HTERT RPE-1 (cell line): ENCODE measurements around the gene C2CD4C.
"Not testable (repeated sequence)": the region's sequence is repeated elsewhere in the genome, so short reads cannot be mapped to it uniquely, and the experiment has no call there.

Source experiments
- in situ Hi-C: fragments of 300-500 bp; cut with MboI; formaldehyde crosslinking; loops from 4 replicates; pipeline ENCODE4 v1.14.3; 2020; ENCODE audit warnings: low sequenced_read_pairs

C2CD4C gene

DNA sequence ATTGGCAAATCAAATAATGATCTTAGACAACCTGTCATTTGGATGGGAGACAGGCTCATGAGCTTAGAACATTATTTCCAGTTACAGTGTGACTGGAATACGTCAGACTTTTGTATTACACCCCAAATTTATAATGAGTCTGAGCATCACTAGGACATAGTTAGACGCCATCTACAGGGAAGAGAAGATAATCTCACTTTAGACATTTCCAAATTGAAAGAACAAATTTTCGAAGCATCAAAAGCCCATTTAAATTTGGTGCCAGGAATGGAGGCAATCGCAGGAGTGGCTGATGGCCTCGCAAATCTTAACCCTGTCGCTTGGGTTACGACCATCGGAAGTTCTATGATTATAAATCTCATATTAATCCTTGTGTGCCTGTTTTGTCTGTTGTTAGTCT is 22.8 kb downstream of the C2CD4C start:
- in situ Hi-C loops, result not testable (repeated sequence)

DNA sequence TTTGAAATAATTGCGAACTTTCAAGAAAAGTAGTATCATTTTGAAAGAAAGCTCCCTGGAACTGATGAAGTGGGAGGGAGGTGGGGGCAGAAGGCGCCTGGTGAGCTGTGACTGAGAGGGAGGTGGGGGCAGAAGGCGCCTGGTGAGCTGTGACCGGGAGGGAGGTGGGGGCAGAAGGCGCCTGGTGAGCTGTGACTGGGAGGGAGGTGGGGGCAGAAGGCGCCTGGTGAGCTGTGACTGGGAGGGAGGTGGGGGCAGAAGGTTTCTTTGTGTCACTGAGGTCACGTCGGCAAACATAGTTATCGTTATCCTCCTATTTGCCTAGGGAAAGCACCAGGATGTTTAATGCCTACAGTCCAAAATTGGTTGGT is 24.2 kb downstream of the C2CD4C start:
- in situ Hi-C loops, result no loop called here

DNA sequence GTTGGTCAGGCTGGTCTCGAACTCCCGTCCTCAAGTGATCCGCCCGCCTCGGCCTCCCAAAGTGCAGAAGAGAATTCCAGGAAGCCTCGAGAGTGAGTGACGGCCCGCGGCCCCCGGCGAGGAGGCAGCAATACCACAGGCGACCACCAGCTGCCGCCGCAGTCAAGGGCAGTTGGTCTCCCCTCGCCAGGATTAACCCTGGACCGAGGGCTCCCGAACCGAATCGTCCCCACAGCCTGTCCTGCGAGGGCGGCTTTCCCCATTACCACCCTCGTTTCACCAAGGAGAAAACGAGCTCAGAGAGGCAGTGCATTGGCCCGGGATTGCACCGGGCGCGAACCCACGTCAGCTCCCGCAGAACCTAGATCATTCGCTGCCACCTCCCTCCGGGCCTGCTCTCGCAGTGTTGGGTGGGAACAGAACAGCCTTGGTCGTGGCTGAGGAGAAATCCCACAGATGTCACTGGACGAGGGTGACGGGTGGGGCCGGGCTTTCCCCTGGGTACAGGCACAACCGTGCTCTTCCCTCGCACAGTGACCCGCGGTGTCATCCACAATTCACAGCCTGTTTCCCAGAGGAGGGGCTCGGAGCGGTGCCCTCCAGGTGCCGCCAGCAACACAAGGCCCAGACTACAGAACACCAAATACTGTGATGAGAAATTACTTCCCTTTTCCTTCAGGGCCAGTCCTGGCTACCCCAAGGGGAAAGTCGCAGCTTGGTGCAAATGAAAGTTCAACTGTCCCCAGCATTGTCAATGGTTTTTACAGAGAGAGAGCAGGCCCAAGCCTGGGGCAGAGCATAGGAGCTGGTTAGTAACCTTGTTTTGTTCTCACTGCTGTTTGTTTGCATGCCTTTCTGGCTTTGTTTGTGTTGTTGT is 24.8 kb downstream of the C2CD4C start:
- in situ Hi-C loops, result no loop called here

DNA sequence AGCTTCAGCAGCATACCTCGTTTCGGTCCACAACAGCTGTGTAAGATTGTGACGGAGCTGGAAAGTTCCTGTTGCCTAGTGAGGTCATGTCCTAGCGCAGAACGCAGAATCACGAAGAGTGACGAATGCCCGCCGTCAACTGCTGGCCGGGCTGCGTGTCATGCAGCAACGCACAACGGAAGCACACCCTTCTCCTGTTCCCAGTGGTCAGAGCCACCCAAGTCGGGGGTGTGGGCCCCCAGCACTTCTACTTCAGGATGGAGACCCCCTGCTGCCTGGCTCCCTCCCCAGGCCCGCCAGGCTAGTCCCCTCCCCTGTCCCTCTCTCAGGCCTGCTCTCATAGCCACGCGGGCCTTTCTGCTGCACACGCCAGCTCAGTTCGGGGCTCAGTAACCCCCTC is 25.9 kb downstream of the C2CD4C start:
- in situ Hi-C loops, result no loop called here

DNA sequence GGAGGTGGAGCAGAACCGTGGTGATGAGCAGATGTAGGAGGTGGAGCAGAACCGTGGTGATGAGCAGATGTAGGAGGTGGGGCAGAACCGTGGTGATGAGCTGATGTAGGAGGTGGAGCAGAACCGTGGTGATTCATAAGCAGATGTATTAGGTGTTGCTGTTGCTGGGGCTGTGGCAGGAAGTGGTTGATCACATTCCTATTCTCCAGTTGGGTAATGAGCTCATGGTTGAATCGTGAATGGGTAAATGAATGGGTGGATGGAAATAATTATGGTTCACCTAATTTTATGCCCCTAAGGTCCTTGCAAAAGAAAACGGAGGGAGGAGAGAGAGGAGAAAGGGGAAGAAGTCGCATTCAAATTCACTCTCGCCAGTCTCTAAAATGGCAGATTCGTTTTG is 26.4 kb downstream of the C2CD4C start:
- in situ Hi-C loops, result not testable (repeated sequence)

DNA sequence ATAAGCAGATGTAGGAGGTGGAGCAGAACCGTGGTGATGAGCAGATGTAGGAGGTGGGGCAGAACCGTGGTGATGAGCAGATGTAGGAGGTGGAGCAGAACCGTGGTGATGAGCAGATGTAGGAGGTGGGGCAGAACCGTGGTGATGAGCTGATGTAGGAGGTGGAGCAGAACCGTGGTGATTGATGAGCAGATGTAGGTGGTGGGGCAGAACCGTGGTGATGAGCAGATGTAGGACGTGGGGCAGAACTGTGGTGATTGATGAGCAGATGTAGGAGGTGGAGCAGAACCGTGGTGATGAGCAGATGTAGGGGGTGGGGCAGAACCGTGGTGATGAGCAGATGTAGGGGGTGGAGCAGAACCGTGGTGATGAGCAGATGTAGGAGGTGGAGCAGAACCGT is 27.0 kb downstream of the C2CD4C start:
- in situ Hi-C loops, result not testable (repeated sequence)

DNA sequence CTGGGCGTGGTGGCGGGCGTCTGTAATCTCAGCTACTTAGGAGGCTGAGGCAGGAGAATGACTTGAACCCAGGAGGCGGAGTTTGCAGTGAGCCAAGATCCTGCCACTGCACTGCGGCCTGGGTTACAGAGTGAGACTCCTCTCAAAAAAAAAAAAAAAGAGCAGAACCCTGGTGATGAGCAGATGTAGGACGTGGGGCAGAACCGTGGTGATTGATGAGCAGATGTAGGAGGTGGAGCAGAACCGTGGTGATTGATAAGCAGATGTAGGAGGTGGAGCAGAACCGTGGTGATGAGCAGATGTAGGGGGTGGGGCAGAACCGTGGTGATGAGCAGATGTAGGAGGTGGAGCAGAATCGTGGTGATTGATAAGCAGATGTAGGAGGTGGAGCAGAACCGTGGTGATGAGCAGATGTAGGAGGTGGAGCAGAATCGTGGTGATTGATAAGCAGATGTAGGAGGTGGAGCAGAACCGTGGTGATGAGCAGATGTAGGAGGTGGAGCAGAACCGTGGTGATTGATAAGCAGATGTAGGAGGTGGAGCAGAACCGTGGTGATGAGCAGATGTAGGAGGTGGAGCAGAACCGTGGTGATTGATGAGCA is 28.2 kb downstream of the C2CD4C start:
- in situ Hi-C loops, result not testable (repeated sequence)

DNA sequence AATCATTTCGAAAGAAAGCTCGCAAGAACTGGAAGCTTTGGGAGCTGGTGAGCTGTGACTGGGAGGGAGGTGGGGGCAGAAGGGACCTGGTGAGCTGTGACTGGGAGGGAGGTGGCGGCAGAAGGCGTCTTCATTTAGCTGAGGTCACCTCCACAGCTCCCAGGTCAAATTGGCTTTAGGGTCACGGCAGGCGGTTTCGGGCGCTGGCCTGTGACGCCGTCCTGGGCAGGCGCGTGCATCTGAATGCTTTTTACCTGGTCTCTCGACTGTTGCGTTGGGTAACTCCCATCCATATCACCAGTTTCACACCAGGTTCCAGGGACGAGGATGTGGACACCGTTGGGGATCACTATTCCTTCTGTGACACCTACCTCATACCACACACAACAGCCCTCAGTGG is 29.2 kb downstream of the C2CD4C start:
- in situ Hi-C loops, result no loop called here

DNA sequence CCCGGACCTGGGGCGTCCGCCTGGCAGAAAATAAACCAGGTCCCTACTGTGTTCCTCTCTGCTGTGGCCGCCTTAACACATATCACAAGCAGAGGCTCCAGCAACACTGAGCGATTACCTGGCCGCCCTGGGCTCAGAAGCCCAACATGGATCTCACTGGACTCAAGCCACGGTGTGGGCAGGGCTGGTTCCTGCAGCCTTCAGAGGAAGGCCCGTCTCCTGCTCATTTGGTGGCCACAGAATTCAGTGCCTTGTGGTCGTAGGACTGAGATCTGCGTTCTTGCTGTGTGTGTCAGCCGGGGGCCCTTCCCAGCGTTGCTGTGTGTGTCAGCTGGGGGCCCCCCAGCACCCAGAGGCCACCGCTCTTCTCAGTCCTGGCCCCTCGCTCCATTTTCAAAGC is 30.2 kb downstream of the C2CD4C start:
- in situ Hi-C loops, result no loop called here

DNA sequence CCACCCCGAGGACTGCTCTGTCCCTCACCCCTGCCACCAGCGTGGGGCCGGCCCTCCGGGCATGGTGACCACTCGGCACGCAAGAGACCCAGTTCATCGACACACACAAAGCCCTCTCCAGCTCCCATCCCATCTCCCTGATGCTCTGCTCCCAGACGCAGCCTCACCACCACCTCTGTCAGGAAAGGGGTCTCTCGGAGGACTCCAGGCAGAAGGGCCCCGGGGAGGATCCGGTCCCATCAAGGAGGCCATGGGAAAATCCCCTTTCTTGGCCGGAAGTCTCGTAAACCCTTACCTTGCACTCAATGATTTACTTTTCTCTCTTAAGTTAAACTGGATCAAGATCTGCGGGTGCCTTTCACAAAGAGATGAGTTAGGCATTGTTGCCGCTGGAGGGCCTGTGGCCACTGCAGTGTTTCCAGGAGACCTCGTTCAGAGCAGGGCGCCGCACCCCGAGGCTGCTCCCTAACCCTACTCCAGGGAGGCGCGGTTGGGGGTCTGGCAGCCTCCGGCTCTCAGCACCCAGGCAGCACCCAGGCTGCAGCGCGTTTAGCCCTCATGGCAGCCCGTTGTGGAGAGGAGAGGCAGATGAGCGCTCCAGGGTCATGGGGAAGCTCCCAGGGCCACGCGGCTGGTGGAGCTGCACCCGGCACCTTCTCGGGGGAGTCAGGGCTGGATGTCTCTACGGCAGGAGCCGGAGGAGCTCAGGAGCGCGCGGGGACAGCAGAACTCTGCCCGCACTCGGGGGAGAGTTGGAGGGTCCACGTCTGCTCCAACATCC is 31.0 kb downstream of the C2CD4C start:
- in situ Hi-C loops, result no loop called here

DNA sequence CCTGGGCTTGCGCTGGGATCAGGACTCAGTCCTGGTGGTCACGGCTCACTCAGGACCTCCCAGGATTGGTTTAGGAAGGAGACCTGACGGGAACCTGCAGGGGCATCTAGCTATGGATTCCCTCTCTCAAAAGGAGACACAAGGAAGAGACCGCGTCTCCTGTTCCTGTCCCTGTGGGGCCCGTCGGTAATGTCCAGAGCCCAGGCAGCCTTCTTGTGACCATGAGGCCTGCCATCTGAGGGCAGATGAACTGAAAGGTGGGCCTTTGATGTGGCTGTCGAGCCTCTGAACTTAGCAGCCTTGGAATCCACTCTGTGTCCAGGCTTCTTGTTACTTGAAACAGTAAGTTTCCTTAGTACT is 32.9 kb downstream of the C2CD4C start:
- in situ Hi-C loops, result no loop called here

DNA sequence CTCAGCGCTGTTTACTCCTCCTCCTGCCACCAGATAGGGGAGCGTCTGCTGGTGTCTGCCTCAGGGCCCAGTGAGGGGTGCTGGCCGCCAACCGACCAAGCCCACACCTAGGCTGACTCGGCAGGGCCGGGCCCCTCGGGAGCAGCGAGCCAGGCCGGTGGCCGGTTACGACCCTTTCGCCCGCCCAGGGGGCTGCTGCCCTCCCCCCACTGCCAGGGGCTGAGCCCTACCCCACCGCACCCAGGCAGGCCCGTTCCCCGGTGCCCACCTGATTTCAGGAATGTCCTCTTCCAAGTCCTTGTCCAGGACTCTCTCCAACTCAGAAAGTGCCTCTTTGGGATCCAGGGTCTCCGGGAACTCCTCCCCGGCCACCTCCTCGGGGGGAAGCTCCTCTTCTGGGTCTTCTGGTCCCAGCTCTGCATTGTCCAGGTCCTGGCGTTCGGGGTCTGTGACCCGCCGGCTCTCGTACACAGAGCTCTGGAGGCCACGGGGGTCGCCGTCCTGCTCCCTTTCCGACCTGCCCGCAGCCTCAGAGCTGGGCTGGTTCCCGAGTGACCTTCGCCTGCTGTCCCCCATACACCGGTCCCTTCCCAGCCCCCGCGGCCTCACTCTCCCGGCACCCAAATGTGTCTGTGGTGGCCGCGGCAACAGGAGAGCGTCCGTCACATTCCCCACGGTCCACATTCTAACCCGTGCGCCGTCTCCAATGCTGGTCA is 33.4 kb downstream of the C2CD4C start:
- in situ Hi-C loops, result no loop called here

DNA sequence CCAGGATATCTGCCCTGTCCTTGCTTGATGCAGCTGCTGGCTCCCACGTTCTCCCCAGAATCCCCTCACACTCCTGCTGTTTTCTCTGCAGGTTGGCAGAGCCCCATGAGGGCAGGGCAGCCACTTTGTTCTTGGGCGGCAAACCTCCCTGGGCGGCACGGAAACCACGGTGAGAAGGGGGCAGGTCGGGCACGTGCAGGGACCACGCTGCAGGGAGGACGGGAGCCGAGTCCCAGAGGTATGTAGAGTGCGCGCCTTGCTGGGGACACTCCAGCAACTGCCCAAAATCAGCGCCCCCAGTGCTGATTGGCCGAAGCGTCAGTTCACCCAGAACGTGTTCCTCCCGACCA is 34.1 kb downstream of the C2CD4C start:
- in situ Hi-C loops, result no loop called here

DNA sequence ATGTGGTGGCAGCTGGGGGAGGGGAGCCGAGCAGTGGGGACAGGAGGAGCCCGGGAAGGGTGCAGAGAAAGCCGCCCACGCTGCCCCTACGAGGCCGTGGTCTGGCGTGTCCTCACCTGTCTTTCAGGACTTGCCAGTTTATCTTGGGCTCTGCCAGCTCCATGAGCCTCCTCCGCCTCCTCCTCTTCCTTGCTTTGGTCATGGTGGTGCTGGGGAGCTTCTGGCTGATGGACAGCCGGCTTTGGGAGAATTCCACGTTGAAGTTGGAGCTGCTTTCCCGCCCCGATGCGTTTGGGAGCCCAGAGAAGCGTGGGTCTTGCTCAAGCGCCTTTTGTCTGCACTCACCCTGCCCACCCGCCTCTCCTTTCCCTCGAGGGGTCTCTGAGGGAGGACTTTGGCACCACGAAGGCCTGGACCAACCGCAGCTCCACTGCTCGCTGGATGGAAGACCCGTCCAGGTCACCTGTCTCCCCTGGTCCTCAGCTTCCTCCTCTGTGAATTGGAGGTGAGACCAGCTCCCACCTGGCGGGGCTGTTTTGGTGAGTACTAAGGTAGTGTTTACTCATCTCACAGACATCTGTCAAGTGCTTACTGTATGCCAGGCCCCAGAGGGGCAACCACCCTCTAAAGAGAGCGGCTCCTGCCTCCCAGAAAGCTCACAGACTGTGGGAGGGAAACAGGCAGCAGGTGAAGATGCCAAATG is 34.6 kb downstream of the C2CD4C start:
- in situ Hi-C loops, result no loop called here

DNA sequence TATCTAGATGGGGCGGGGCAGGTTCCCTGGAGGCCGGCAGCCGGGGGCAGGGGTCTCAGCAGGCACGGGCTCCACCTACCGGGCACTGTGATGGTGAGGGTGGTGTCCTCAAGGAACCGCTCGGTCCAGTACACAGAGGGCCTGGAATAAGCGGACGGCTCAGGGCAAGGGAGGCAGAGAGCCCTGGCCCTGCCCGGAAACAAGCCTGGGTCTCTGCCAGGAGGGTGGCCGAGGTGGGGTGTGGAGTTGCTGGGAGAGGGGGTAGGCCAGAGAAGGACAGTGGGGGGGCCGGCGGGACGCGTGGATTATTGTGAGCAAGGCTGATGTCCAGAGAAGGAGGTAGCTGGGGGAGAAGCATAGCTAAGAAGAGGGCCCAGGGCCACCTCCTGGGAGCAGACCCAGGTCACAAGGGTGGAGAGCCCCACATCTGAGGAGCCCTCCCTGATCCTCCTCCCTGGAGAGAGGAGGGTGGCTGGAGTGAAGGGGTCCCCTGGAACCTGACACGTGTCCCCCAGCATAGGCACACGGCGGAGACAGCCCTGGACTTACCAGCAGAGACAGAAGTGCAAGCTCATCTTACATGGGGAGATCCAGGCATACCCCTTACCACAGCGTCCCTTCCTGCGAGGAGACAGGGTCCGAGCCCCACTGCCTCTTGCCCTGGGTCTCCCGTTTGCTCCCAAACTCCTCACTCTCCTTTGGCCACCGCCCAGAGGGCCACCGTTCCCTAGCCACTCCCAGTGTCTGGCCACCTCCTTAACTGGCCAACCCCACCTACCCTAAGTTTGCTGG is 35.4 kb downstream of the C2CD4C start:
- in situ Hi-C loops, result no loop called here

DNA sequence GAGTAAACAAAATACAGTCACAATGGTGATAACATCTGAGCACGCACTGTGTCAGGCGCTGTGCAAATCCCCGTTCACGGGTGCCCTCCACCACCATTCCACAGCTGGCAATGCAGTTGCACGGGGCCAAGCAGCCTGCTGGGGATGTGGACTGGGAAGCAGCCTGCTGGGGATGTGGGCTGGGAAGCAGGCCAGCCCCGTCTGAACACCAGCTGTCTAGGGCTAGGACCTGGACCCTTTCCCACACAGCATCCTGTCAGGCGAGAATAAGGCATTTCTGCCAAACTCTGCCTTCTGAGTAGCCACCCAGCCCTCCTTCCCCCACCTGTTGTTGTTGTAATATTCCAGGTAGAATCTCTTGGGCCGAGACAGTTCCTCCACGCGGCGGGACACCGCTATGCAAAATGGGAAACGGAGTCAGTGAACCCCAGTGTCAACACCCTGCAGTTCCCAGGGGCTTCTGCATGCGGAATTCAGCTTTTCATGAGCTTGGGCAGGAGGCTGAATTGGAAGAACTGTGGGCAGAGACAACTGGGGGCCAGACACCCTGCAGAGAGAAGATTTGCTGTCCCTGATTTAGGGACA is 36.5 kb downstream of the C2CD4C start:
- in situ Hi-C loops, result no loop called here

DNA sequence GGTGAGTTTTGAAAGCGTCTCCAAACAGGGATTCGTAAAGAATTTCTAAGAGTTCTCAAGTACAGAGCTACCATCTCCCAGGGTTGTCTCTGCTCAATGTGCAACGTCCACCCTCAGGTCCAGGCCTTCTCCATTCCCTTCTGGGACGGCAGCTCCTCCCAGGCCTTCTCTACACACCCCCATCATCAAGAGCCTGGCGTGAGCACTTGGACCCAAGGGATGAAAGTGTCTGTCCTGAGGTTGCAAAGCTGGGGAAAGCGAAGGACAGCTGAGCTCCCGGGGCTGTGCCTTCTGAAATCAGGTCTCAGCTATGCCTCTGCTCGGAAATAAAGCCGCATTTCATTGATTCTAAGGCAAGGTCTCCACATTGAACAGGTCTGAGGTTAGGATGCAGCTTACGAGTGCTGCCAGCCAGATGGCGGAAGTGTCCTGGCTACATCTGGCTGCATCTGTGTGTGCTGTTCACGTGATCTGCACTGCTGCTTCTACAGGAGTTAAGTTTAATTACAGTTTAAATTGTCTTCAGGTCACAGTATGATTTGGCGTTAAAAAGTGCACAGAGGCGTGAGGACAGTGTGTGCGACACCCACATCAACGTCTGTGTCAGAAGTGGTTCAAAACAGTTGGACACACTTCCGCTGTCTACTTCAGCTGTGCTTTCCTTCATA is 37.3 kb downstream of the C2CD4C start:
- in situ Hi-C loops, result no loop called here

DNA sequence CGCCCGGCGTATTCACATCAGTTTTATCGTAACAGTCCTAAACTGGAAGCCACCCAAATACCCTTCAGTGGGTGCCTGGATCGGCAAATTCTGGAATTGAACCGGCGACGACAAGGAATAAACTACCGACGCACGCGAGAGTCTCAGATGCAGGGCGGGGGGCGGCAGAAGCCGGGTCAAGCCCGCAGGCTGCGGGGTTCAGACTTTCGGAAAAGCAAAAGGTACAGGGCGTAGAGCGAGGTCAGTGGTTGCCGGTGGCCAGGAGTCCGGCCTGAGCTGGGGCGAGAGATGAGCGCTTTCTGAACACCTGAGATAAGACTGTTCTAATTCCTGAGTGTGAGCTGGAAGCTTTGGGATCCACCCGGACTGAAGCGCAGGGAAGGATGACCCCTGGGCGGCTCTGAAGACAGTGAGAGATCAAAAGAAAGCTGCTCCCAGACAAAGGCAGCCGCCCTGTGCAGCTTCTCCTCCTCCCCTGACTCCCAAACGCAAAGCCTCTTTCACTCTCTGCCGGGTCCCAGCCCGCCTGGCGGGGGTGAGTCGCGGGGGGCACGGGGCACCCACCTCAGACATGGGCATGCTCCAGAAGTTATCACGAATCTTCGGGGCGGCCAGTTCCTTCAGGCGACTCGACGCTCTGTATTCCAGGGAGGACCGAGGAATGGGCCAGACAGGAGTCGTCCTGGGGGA is 38.2 kb downstream of the C2CD4C start:
- in situ Hi-C loops, result no loop called here

DNA sequence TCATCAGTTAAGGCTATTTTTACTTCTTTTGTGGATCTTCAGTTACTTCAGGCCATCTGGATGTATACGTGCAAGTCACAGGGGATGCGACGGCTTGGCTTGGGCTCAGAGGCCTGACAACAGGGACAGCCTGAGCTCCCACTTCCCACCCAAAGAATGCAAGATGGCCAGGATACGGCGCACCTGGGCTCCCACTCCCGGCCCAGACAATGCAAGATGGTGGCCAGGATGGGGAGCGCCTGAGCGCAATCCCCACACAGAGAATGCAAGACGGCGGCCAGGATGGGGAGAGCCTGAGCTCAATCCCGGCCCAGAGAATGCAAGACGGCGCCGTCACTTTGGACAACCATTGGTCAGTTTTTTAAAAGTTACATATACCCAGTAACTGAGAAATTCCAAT is 39.1 kb downstream of the C2CD4C start:
- in situ Hi-C loops, result no loop called here
